A549 (cell line): ENCODE measurements around the gene PTBP1. TPM values are rescaled to one million over a fixed set of nuclear protein-coding genes. Genes with fewer than 3 reads are reported as not detected.
"Not testable (repeated sequence)": the region's sequence is repeated elsewhere in the genome, so short reads cannot be mapped to it uniquely, and the experiment has no call there.

Experiments
- ATAC-seq, 2 experiments: fragments of 200-7000 bp in 1 of 2; fragments of >200 bp in 1 of 2; cut with Nextera tagmentation in 1 of 2; cut with Tn5 transposase in 1 of 2; 3 replicates each; pipeline versions ENCODE4 v1.8.0 to v1.9.1; 2018 to 2020; ENCODE audit warnings: mild to moderate bottlenecking in 1 of 2, moderate library complexity in 1 of 2
- CTCF ChIA-PET: fragments of 300-600 bp; sonication (Branson Sonifier 250); formaldehyde crosslinking; extraction: SDS; loops from one replicate; lab custom pipeline; 2021; ENCODE audit warnings: antibody characterized with exemption, inconsistent platforms; lab: Yijun Ruan, JAX
- POLR2A ChIA-PET: fragments of 350-600 bp; formaldehyde crosslinking; extraction: SDS; loops from one replicate; lab custom pipeline; 2021; ENCODE audit warnings: antibody characterized with exemption, inconsistent platforms; lab: Yijun Ruan, JAX
- DNase-seq, 2 experiments: peaks; one replicate each; pipeline versions ENCODE4 v3.0.0 to v3.0.0-alpha.2; 2011 to 2016; ENCODE audit warnings: low read depth in 1 of 2, low spot score in 1 of 2
- FAIRE-seq: peaks from 2 replicates; lab custom pipeline; 2011; peaks lifted over from hg19 to GRCh38; lab: Jason Lieb, UNC
- H3K27ac ChIP-seq, 2 experiments: fragments of >200 bp; sonication (Bioruptor Twin); formaldehyde crosslinking; 3 replicates each; pipeline ENCODE4 v1.5.1; 2016 to 2017
- H3K4me1 ChIP-seq: fragments of >200 bp; sonication (Bioruptor Twin); formaldehyde crosslinking; 3 replicates; pipeline ENCODE4 v1.6.1; 2016
- H3K4me2 ChIP-seq: fragments of >200 bp; sonication (Bioruptor Twin); formaldehyde crosslinking; 3 replicates; pipeline ENCODE4 v1.6.1; 2016
- H3K4me3 ChIP-seq: fragments of >200 bp; sonication (Bioruptor Twin); formaldehyde crosslinking; 3 replicates; pipeline ENCODE4 v1.5.1; 2016
- H3K9me3 ChIP-seq: fragments of >200 bp; sonication (Bioruptor Twin); formaldehyde crosslinking; 3 replicates; pipeline ENCODE4 v1.6.1; 2016
- CHD4 ChIP-seq: fragments of 200-600 bp; sonication (generic); IDR thresholded peaks from 2 replicates; pipeline ENCODE4 v1.6.1; 2016; ENCODE audit warnings: antibody characterized with exemption, mild to moderate bottlenecking, borderline replicate concordance
- FOSB ChIP-seq: fragments of 250-450 bp; sonication (Bioruptor Pico); IDR thresholded peaks from 2 replicates; pipeline ENCODE4 v1.5.0; 2020; ENCODE audit warnings: mild to moderate bottlenecking, moderate library complexity
- HEYL ChIP-seq: fragments of 250-450 bp; sonication (Bioruptor Pico); IDR thresholded peaks from 2 replicates; pipeline ENCODE4 v1.8.0; 2021; ENCODE audit warnings: mild to moderate bottlenecking, moderate library complexity
- HOXA7 ChIP-seq: fragments of 250-450 bp; sonication (Bioruptor Pico); IDR thresholded peaks from 2 replicates; pipeline ENCODE4 v1.5.0; 2020; ENCODE audit warnings: mild to moderate bottlenecking, moderate library complexity
- JUNB ChIP-seq: fragments of >200 bp; sonication (Bioruptor Twin); formaldehyde crosslinking; IDR thresholded peaks from 2 replicates; pipeline ENCODE4 v1.6.1; 2016
- RARB ChIP-seq: fragments of 250-450 bp; sonication (Bioruptor Pico); IDR thresholded peaks from 2 replicates; pipeline ENCODE4 v1.8.0; 2021; ENCODE audit warnings: mild to moderate bottlenecking, moderate library complexity
- RCOR1 ChIP-seq: fragments of 150-350 bp; IDR thresholded peaks from 2 replicates; pipeline ENCODE4 v1.6.1; 2014; ENCODE audit warnings: antibody characterized with exemption, low read length, low read depth
- RNF2 ChIP-seq: fragments of 200-600 bp; sonication (generic); IDR thresholded peaks from 2 replicates; pipeline ENCODE4 v1.6.1; 2016; ENCODE audit warnings: low read depth, mild to moderate bottlenecking, antibody characterized with exemption, moderate library complexity, borderline replicate concordance
- ZC3H11A ChIP-seq: fragments of 450-650 bp; IDR thresholded peaks from 2 replicates; pipeline ENCODE4 v1.6.1; 2014; ENCODE audit warnings: antibody characterized with exemption, mild to moderate bottlenecking
- ZSCAN20 ChIP-seq: fragments of 250-450 bp; sonication (Bioruptor Pico); IDR thresholded peaks from 2 replicates; pipeline ENCODE4 v1.8.0; 2022; ENCODE audit warnings: mild to moderate bottlenecking, moderate library complexity
- WGBS: methylation state at CpG from one replicate; pipeline ENCODE4 v1.1.6; 2017; ENCODE audit errors: missing lambda C conversion rate; 5-methylcytosine and 5-hydroxymethylcytosine counted together
- polyA plus RNA-seq, 4 experiments: library from polyadenylated mRNA; depleted of rRNA in 3 of 4; stranded (reverse); fragments of >200 nt; fragmentation: RNase III in 1 of 4; extraction: RNeasy Plus Mini Kit Qiagen cat#74134 plus additional on column Dnase treatment in 1 of 4; gene quantifications; 2 replicates in 3 of 4; 3 replicates in 1 of 4; pipeline ENCODE4 v1.2.3, GENCODE V29; 2011 to 2017
- TF ChIP-seq, protein P1 (sequence below): IDR thresholded peaks from 2 replicates; pipeline ENCODE4 v1.6.1; 2012
- TF ChIP-seq, protein P2 (sequence below): IDR thresholded peaks from 2 replicates; pipeline ENCODE4 v1.6.1; 2012
- TF ChIP-seq, protein P3 (sequence below): IDR thresholded peaks from 2 replicates; pipeline ENCODE4 v1.6.1; 2012; ENCODE audit warnings: low read depth, borderline replicate concordance
- TF ChIP-seq, protein P4 (sequence below): fragments of 450-650 bp; IDR thresholded peaks from 2 replicates; pipeline ENCODE4 v1.6.1; 2014; ENCODE audit warnings: antibody characterized with exemption
- TF ChIP-seq, protein P5 (sequence below): fragments of >200 bp; sonication (Bioruptor Twin); formaldehyde crosslinking; IDR thresholded peaks from 3 replicates; pipeline ENCODE4 v1.6.1; 2016

The PTBP1 gene
- polyA plus RNA-seq, 2 of the 4 experiments (the other 2 are of a cell fraction), result 144 to 264 TPM

DNA sequence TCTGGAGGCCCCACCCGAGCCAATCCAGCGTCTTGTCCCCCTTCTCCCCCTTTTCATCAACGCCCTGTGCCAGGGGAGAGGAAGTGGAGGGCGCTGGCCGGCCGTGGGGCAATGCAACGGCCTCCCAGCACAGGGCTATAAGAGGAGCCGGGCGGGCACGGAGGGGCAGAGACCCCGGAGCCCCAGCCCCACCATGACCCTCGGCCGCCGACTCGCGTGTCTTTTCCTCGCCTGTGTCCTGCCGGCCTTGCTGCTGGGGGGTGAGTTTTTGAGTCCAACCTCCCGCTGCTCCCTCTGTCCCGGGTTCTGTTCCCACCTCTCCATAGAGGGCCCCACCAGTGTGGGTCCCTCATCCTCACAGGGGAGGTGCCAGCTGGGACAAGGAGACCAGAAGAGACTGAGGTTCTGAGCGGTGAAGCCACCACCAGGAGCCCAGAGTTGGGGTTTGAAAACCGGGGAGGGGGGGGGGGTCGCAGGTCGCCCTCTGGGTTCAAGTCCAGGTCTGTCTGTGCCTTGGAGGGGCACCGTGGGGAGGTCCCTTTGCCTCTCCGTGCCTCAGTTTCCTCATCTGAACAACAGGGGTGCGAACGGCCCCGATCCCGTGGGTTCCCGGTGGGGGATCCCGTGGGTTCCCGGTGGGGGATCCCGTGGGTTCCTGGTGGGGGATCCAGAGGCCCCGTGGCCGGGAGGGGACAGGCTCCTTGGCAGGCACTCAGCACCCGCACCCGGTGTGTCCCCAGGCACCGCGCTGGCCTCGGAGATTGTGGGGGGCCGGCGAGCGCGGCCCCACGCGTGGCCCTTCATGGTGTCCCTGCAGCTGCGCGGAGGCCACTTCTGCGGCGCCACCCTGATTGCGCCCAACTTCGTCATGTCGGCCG, 55.1 kb downstream of the PTBP1 start, which contains the start of gene ELANE:
Gene ELANE, plus strand, starts transcription at position 168 of the 878 bp plus-strand sequence. Its CDS starts 26 bp downstream, at position 194.
- no peaks in the 10 kb centered on the region for H3K9me3 ChIP-seq
- TF ChIP-seq ZSCAN20 (CRISPR knock-in tag), result no peak
- TF ChIP-seq RARB, result no peak
- TF ChIP-seq, protein P1, sequence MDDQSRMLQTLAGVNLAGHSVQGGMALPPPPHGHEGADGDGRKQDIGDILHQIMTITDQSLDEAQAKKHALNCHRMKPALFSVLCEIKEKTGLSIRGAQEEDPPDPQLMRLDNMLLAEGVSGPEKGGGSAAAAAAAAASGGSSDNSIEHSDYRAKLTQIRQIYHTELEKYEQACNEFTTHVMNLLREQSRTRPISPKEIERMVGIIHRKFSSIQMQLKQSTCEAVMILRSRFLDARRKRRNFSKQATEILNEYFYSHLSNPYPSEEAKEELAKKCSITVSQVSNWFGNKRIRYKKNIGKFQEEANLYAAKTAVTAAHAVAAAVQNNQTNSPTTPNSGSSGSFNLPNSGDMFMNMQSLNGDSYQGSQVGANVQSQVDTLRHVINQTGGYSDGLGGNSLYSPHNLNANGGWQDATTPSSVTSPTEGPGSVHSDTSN, result no peak
- TF ChIP-seq CHD4, result no peak
- TF ChIP-seq FOSB, result no peak
- TF ChIP-seq RNF2, result no peak
- TF ChIP-seq JUNB, result no peak
- FAIRE-seq (no peak), DNase-seq (no peak), ATAC-seq (no peak)
- POLR2A ChIA-PET, result interaction anchor here (0.6 kb wide), 1 partner anchor 67 kb away, joined by 4 read pairs; no protein-coding TSS in a partner anchor
- WGBS, result 90% methylated on average over 13 of the region's 55 CpGs
- CTCF ChIA-PET, result no interaction called here
- peak within 1 kb of the TSS; percentile 89 for H3K27ac ChIP-seq
- H3K4me3 ChIP-seq, result no peak within 1 kb of the TSS
- peaks cover 12% of the 10 kb centered on the region for H3K4me1 ChIP-seq
- H3K4me2 ChIP-seq, result peak within 1 kb of the TSS; percentile 87

DNA sequence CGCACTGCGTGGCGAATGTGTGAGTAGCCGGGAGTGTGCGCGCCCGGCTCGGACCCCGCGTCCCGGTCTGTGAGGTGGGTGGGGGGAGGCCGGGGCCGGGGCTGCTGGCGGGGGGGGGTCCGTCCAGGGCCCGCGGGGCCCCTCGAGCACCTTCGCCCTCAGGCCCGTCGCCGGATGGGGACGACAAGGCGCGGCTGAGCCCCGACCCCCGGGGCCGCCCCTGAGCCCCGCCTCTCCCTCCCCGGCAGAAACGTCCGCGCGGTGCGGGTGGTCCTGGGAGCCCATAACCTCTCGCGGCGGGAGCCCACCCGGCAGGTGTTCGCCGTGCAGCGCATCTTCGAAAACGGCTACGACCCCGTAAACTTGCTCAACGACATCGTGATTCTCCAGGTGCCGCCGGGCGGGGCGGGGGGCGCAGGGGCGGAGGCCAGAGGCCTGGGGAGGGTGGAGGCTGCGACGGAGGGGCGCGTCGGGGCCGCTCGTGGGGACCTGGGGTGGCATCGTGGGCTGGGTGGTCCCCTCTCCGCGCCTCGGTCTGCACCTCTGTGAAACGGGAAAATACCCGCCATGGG, 55.8 kb downstream of the PTBP1 start:
- TF ChIP-seq, protein P1, result no peak
- TF ChIP-seq HEYL (CRISPR knock-in tag), result no peak
- TF ChIP-seq, all 56 proteins: peak for 0
- ChIA-PET CTCF (no interaction called here), POLR2A (no interaction called here)
- Histone ChIP-seq H3K4me2 (no peak overlapping the region), H3K9me3 (no peaks in the 10 kb centered on the region), H3K4me1 (peaks cover 12% of the 10 kb centered on the region), H3K27ac (0 out of 6 replicates have a peak overlapping the region, but pooled peaks of 1 of the 2 experiments have one; percentile 89), H3K4me3 (no peak overlapping the region)
- ATAC-seq, result no peak
- FAIRE-seq, result no peak
- no peak for DNase-seq
- 98% methylated on average over 8 of the region's 67 CpGs for WGBS

DNA sequence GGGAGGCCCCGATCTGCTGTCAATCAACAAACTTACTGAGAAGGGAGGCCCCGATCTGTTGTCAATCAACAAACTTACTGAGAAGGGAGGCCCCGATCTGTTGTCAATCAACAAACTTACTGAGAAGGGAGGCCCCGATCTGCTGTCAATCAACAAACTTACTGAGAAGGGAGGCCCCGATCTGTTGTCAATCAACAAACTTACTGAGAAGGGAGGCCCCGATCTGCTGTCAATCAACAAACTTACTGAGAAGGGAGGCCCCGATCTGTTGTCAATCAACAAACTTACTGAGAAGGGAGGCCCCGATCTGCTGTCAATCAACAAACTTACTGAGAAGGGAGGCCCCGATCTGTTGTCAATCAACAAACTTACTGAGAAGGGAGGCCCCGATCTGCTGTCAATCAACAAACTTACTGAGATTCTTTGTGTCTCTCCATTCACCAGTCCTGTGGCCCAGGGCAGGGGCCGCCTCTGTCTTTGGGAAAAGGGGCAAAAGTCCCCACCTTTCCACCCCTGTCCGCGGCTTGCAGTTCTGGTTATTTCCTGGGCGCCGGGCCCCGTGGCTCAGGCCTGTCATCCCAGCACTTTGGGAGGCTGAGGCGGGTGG, 56.5 kb downstream of the PTBP1 start:
- ATAC-seq, H3K9me3 ChIP-seq, CTCF ChIA-PET, POLR2A ChIA-PET, DNase-seq, H3K4me2 ChIP-seq, H3K27ac ChIP-seq, H3K4me3 ChIP-seq, FAIRE-seq: not testable (repeated sequence)
- peaks cover 13% of the 10 kb centered on the region for H3K4me1 ChIP-seq
- WGBS, result 87% methylated on average over 9 of the region's 17 CpGs

DNA sequence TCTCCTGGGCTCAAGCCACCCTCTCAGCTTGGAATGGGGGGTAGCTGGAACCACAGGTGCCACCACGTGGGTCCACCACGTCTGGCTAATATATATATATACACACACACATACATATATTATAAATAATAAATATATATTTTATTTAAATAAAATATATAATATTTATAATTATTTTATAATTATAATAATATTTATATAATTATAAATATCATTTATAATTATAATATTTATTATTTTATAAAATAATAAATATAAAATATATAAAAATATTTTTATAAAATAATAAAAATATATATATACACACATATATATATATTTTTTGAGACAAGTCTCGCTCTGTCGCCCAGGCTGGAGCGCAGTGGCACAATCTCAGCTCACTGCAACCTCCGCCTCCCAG, 57.3 kb downstream of the PTBP1 start:
- Histone ChIP-seq H3K4me2 (no peak overlapping the region), H3K27ac (no peak overlapping the region), H3K9me3 (no peaks in the 10 kb centered on the region), H3K4me3 (no peak overlapping the region), H3K4me1 (peaks cover 21% of the 10 kb centered on the region)
- ATAC-seq (no peak), FAIRE-seq (no peak), DNase-seq (no peak)
- ChIA-PET CTCF (interaction anchor here (0.9 to 1.6 kb wide), 2 partner anchors 84 to 127 kb away, joined by 3 read pairs; no protein-coding TSS in a partner anchor), POLR2A (interaction anchor here (0.6 kb wide), 1 partner anchor 227 kb away, joined by 4 read pairs; no protein-coding TSS in a partner anchor)
- no peak for TF ChIP-seq ZC3H11A
- TF ChIP-seq, protein P2, sequence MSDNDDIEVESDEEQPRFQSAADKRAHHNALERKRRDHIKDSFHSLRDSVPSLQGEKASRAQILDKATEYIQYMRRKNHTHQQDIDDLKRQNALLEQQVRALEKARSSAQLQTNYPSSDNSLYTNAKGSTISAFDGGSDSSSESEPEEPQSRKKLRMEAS, result no peak
- TF ChIP-seq, protein P3, sequence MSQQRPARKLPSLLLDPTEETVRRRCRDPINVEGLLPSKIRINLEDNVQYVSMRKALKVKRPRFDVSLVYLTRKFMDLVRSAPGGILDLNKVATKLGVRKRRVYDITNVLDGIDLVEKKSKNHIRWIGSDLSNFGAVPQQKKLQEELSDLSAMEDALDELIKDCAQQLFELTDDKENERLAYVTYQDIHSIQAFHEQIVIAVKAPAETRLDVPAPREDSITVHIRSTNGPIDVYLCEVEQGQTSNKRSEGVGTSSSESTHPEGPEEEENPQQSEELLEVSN, result no peak
- TF ChIP-seq CHD4, result no peak
- TF ChIP-seq, protein P4, sequence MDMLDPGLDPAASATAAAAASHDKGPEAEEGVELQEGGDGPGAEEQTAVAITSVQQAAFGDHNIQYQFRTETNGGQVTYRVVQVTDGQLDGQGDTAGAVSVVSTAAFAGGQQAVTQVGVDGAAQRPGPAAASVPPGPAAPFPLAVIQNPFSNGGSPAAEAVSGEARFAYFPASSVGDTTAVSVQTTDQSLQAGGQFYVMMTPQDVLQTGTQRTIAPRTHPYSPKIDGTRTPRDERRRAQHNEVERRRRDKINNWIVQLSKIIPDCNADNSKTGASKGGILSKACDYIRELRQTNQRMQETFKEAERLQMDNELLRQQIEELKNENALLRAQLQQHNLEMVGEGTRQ, result no peak
- TF ChIP-seq RCOR1, result no peak
- TF ChIP-seq, protein P5, sequence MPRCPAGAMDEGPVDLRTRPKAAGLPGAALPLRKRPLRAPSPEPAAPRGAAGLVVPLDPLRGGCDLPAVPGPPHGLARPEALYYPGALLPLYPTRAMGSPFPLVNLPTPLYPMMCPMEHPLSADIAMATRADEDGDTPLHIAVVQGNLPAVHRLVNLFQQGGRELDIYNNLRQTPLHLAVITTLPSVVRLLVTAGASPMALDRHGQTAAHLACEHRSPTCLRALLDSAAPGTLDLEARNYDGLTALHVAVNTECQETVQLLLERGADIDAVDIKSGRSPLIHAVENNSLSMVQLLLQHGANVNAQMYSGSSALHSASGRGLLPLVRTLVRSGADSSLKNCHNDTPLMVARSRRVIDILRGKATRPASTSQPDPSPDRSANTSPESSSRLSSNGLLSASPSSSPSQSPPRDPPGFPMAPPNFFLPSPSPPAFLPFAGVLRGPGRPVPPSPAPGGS, result no peak
- no peak for TF ChIP-seq HOXA7 (CRISPR knock-in tag)
- WGBS, result 66% methylated on average over 6 of the region's 6 CpGs
